HL-60 (cell line): ENCODE measurements around the gene TSHZ2.

Experiments
- DNase-seq, 2 experiments: peaks; one replicate each; pipeline ENCODE4 v3.0.0-alpha.2; 2010 to 2020; ENCODE audit warnings: low read depth in 1 of 2, low spot score in 1 of 2
- H3K27ac ChIP-seq: fragments of 250-450 bp; sonication (Bioruptor Pico); replicated peaks from 2 replicates; pipeline ENCODE4 v1.5.1; 2020; ENCODE audit warnings: mild to moderate bottlenecking, moderate library complexity
- H3K27me3 ChIP-seq: fragments of 250-450 bp; sonication (Bioruptor Pico); 2 replicates; pipeline ENCODE4 v1.5.1; 2021; ENCODE audit warnings: mild to moderate bottlenecking, moderate library complexity; ENCODE audit not compliant: insufficient read depth, poor library complexity, severe bottlenecking
- H3K4me3 ChIP-seq: replicated peaks from 2 replicates; pipeline ENCODE4 v1.5.1; 2011; ENCODE audit warnings: mild to moderate bottlenecking, control low read depth, low read length; ENCODE audit not compliant: insufficient read depth
- CTCF ChIP-seq: IDR thresholded peaks from one replicate; pipeline ENCODE4 v1.5.1; 2011; ENCODE audit warnings: low read length, control low read depth, inconsistent platforms; ENCODE audit not compliant: insufficient read depth
- GABPA ChIP-seq: IDR thresholded peaks from 2 replicates; pipeline ENCODE4 v1.6.1; 2012; ENCODE audit warnings: low read depth
- POLR2AphosphoS5 ChIP-seq: IDR thresholded peaks from 2 replicates; pipeline ENCODE4 v1.6.1; 2012; ENCODE audit warnings: low read depth
- SPI1 ChIP-seq: IDR thresholded peaks from 2 replicates; pipeline ENCODE4 v1.6.1; 2012; ENCODE audit warnings: low read depth, mild to moderate bottlenecking, borderline replicate concordance
- TF ChIP-seq, protein P1 (sequence below): IDR thresholded peaks from 2 replicates; pipeline ENCODE4 v1.6.1; 2012; ENCODE audit warnings: low read depth; ENCODE audit not compliant: insufficient replicate concordance

Gene TSHZ2

GRCh38 chr20:53176134-53176533 is 204.0 kb downstream of the TSHZ2 start:
- Histone ChIP-seq H3K27me3 (peaks cover 5% of the 10 kb centered on the region), H3K4me3 (no peak overlapping the region), H3K27ac (no peak overlapping the region)
- TF ChIP-seq POLR2AphosphoS5 (no peak), GABPA (no peak), SPI1 (no peak), CTCF (no peak)
- TF ChIP-seq, protein P1, sequence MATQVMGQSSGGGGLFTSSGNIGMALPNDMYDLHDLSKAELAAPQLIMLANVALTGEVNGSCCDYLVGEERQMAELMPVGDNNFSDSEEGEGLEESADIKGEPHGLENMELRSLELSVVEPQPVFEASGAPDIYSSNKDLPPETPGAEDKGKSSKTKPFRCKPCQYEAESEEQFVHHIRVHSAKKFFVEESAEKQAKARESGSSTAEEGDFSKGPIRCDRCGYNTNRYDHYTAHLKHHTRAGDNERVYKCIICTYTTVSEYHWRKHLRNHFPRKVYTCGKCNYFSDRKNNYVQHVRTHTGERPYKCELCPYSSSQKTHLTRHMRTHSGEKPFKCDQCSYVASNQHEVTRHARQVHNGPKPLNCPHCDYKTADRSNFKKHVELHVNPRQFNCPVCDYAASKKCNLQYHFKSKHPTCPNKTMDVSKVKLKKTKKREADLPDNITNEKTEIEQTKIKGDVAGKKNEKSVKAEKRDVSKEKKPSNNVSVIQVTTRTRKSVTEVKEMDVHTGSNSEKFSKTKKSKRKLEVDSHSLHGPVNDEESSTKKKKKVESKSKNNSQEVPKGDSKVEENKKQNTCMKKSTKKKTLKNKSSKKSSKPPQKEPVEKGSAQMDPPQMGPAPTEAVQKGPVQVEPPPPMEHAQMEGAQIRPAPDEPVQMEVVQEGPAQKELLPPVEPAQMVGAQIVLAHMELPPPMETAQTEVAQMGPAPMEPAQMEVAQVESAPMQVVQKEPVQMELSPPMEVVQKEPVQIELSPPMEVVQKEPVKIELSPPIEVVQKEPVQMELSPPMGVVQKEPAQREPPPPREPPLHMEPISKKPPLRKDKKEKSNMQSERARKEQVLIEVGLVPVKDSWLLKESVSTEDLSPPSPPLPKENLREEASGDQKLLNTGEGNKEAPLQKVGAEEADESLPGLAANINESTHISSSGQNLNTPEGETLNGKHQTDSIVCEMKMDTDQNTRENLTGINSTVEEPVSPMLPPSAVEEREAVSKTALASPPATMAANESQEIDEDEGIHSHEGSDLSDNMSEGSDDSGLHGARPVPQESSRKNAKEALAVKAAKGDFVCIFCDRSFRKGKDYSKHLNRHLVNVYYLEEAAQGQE: no peak
- no peak for DNase-seq

DNA sequence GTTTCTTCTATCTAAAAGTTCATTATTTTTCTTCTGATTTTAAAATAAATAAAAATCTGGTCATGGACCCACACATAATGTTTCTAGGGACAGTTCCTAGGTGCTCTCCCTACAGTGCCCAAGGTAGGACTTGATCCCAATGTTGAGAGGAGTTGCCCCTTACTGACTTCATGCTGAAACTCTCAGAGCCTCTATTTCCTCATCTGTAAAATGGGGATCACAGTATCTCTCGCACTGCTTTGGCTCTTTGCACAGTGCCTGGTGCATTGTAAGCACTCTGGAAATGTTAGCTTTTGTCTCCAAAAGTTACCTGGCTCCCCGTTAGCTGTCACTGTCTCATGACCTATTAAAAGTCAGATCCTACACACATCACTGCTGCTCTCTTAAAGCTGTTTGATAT is 205.5 kb downstream of the TSHZ2 start:
- Histone ChIP-seq H3K27me3 (peaks cover 3% of the 10 kb centered on the region), H3K4me3 (no peak overlapping the region), H3K27ac (no peak overlapping the region)
- no peak for TF ChIP-seq POLR2AphosphoS5
- TF ChIP-seq SPI1: no peak
- no peak for TF ChIP-seq GABPA
- TF ChIP-seq, protein P1: no peak
- TF ChIP-seq CTCF: no peak
- DNase-seq: no peak

GRCh38 chr20:53179749-53180148 is 207.6 kb downstream of the TSHZ2 start:
- TF ChIP-seq CTCF (no peak), SPI1 (no peak), GABPA (no peak), POLR2AphosphoS5 (no peak)
- TF ChIP-seq, protein P1: no peak
- DNase-seq: no peak
- Histone ChIP-seq H3K4me3 (no peak overlapping the region), H3K27ac (no peak overlapping the region), H3K27me3 (no peaks in the 10 kb centered on the region)
